PC-3 (cell line): ENCODE measurements around the gene LRRN4. TPM values are rescaled to one million over a fixed set of nuclear protein-coding genes. Genes with fewer than 3 reads are reported as not detected.
"Not testable (repeated sequence)": the region's sequence is repeated elsewhere in the genome, so short reads cannot be mapped to it uniquely, and the experiment has no call there.

Source experiments
- ATAC-seq: fragments of 200-7000 bp; cut with Tn5 transposase; 2 replicates; pipeline ENCODE4 v1.9.1; 2020; ENCODE audit warnings: mild to moderate bottlenecking, moderate library complexity
- BruUV-seq: library from RNA; stranded (reverse); fragments of 400-500 nt; replicated peaks from 2 replicates; lab custom pipeline; 2021; lab: Mats Ljungman, UMichigan
- CTCF ChIA-PET: fragments of 300-600 bp; sonication (Branson Sonifier 250); formaldehyde crosslinking; loops from one replicate; lab custom pipeline; 2022; ENCODE audit warnings: antibody characterized with exemption; lab: Charles Lee
- POLR2A ChIA-PET: fragments of 300-600 bp; sonication (Branson Sonifier 250); formaldehyde crosslinking; loops from one replicate; lab custom pipeline; 2022; ENCODE audit warnings: antibody characterized with exemption; ENCODE audit not compliant: unreplicated experiment; lab: Charles Lee
- DNase-seq: peaks from one replicate; pipeline ENCODE4 v3.0.0-alpha.2; 2015
- H2AFZ ChIP-seq: fragments of 300-600 bp; sonication (generic); 2 replicates; pipeline ENCODE4 v1.6.0; 2016; ENCODE audit warnings: antibody characterized with exemption, low read length
- H3F3A ChIP-seq: fragments of 300-600 bp; sonication (generic); one replicate; pipeline ENCODE4 v1.6.0; 2017; ENCODE audit warnings: antibody characterized with exemption, low read length, control low read depth, mild to moderate bottlenecking; ENCODE audit not compliant: unreplicated experiment
- H3K27ac ChIP-seq: fragments of 300-600 bp; sonication (generic); 2 replicates; pipeline ENCODE4 v1.5.1; 2016; ENCODE audit warnings: mild to moderate bottlenecking, low read length
- H3K27me3 ChIP-seq: fragments of 300-600 bp; sonication (generic); 2 replicates; pipeline ENCODE4 v1.6.1; 2016; ENCODE audit warnings: low read length, mixed read lengths
- H3K36me3 ChIP-seq: fragments of 300-600 bp; sonication (generic); 2 replicates; pipeline ENCODE4 v1.6.1; 2016; ENCODE audit warnings: low read depth, mixed run types, low read length, mixed read lengths
- H3K4me1 ChIP-seq: fragments of 300-600 bp; sonication (generic); 2 replicates; pipeline ENCODE4 v1.5.1; 2016; ENCODE audit warnings: low read length; ENCODE audit not compliant: insufficient read depth
- H3K4me2 ChIP-seq: fragments of 300-600 bp; sonication (generic); 2 replicates; pipeline ENCODE4 v1.6.0; 2016; ENCODE audit warnings: low read length
- H3K4me3 ChIP-seq: fragments of 300-600 bp; sonication (generic); 2 replicates; pipeline ENCODE4 v1.5.1; 2016; ENCODE audit warnings: mild to moderate bottlenecking, low read length, mixed read lengths
- H3K79me2 ChIP-seq: fragments of 300-600 bp; sonication (generic); 2 replicates; pipeline ENCODE4 v1.6.1; 2017; ENCODE audit warnings: low read length, mixed read lengths
- H3K9ac ChIP-seq: fragments of 300-600 bp; sonication (generic); 2 replicates; pipeline ENCODE4 v1.6.0; 2016; ENCODE audit warnings: mild to moderate bottlenecking, low read length
- H3K9me2 ChIP-seq: fragments of 300-600 bp; sonication (generic); replicated peaks from 2 replicates; pipeline ENCODE4 v1.6.1; 2016; ENCODE audit warnings: mixed run types, low read length, mixed read lengths
- H3K9me3 ChIP-seq: fragments of 300-600 bp; sonication (generic); 2 replicates; pipeline ENCODE4 v1.6.1; 2016; ENCODE audit warnings: low read length, mixed read lengths
- H4K20me1 ChIP-seq: fragments of 300-600 bp; sonication (generic); 2 replicates; pipeline ENCODE4 v1.6.1; 2016; ENCODE audit warnings: low read length, mixed read lengths
- EZH2 ChIP-seq: fragments of 300-600 bp; sonication (generic); IDR thresholded peaks from one replicate; pipeline ENCODE4 v1.6.1; 2017; ENCODE audit warnings: antibody characterized with exemption, mild to moderate bottlenecking, low read length; ENCODE audit not compliant: unreplicated experiment
- EZH2phosphoT487 ChIP-seq: fragments of 300-600 bp; sonication (generic); IDR thresholded peaks from 2 replicates; pipeline ENCODE4 v1.6.1; 2018; ENCODE audit warnings: mild to moderate bottlenecking, antibody characterized with exemption, low read length, borderline replicate concordance
- intact Hi-C: fragments of 100-400 bp; cut with micrococcal nuclease; formaldehyde crosslinking; loops from 2 replicates; pipeline ENCODE4 v1.9.0; 2023
- total RNA-seq: library from RNA; depleted of rRNA; stranded (reverse); fragments of >200 nt; gene quantifications from 2 replicates; pipeline ENCODE4 v1.2.3, GENCODE V29; 2014
- TF ChIP-seq, protein P1 (sequence below): fragments of 300-600 bp; sonication (generic); conservative IDR thresholded peaks from 2 replicates; pipeline ENCODE4 v1.5.1; 2017; ENCODE audit warnings: antibody characterized with exemption, low read depth, mild to moderate bottlenecking, low read length

LRRN4 gene
- total RNA-seq, 1 experiment from 2014 or later: 0.44 TPM

- no TSS peak for BruUV-seq
- ATAC-seq: no peak
- no peak overlapping the region for H3K4me2 ChIP-seq
- ChIA-PET POLR2A (no interaction called here), CTCF (no interaction called here)
- H3K27ac ChIP-seq: no peak overlapping the region
- no peak overlapping the region for H2AFZ ChIP-seq
- TF ChIP-seq, protein P1, sequence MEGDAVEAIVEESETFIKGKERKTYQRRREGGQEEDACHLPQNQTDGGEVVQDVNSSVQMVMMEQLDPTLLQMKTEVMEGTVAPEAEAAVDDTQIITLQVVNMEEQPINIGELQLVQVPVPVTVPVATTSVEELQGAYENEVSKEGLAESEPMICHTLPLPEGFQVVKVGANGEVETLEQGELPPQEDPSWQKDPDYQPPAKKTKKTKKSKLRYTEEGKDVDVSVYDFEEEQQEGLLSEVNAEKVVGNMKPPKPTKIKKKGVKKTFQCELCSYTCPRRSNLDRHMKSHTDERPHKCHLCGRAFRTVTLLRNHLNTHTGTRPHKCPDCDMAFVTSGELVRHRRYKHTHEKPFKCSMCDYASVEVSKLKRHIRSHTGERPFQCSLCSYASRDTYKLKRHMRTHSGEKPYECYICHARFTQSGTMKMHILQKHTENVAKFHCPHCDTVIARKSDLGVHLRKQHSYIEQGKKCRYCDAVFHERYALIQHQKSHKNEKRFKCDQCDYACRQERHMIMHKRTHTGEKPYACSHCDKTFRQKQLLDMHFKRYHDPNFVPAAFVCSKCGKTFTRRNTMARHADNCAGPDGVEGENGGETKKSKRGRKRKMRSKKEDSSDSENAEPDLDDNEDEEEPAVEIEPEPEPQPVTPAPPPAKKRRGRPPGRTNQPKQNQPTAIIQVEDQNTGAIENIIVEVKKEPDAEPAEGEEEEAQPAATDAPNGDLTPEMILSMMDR: no peak
- no peak for TF ChIP-seq EZH2phosphoT487
- H3K9me3 ChIP-seq: no peaks in the 10 kb centered on the region
- no peak overlapping the region for H3K9ac ChIP-seq
- no peaks in the 10 kb centered on the region for H3K27me3 ChIP-seq
- intact Hi-C loops: no loop called here
- no peaks in the 10 kb centered on the region for H4K20me1 ChIP-seq
- no peaks in the 10 kb centered on the region for H3K79me2 ChIP-seq
- H3K4me1 ChIP-seq: no peaks in the 10 kb centered on the region
- H3K36me3 ChIP-seq: peaks cover 57% of the 10 kb centered on the region
- no peaks in the 10 kb centered on the region for H3F3A ChIP-seq
- H3K9me2 ChIP-seq: no peaks in the 10 kb centered on the region
- H3K4me3 ChIP-seq: no peak overlapping the region
- no peak for DNase-seq
These were observed 17.6 kb downstream of the LRRN4 start for GRCh38 chr20:6036213-6036612.

DNA sequence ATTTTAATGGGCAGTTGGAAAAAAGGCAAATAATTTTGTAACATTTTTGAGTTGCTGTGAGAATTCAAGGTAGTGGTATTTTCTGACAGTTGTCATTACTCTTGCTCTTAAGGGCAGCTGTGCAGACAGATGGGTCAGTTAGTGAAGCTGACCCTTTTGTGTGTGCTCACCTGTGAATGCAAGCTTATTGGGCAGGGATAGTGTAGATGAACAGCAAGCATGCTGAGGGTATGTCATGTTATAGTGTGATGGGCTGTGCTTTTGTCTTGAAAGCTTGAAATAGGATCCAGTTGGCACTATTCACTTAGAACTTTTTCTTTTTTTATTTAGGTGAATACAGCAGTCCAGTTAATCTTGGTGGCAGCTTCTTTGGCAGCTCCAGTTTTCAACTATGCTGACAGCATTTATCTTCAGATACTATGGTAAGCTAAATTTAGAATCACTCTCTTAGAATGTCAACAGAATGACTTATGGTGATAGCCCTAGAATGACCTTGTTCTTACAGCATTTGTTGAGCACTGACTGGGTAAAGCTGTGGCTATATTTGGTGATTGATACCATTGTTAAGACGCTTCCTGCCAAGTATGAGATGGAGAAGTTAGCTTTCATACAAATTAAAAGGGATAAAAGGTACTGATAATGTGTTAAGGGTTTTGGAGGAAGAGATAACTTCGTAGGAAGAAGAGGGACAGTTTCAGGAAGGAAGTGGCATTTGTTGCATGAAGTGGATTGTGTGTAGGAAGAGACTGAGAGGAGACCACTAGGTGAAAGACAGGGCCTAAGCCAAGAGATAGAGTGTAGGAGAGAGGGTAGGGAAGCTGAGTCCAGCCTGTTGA is 19.5 kb downstream of the LRRN4 start:
- TF ChIP-seq, protein P1: no peak
- TF ChIP-seq EZH2 (no peak), EZH2phosphoT487 (no peak)
- Histone ChIP-seq H2AFZ (no peak overlapping the region), H3K4me3 (no peak overlapping the region), H3K27ac (no peak overlapping the region), H3F3A (no peaks in the 10 kb centered on the region), H3K9me3 (no peaks in the 10 kb centered on the region), H3K36me3 (peaks cover 46% of the 10 kb centered on the region), H3K9me2 (no peaks in the 10 kb centered on the region), H3K4me2 (no peak overlapping the region), H4K20me1 (no peaks in the 10 kb centered on the region), H3K79me2 (no peaks in the 10 kb centered on the region), H3K9ac (no peak overlapping the region), H3K27me3 (no peaks in the 10 kb centered on the region), H3K4me1 (peaks cover 5% of the 10 kb centered on the region)
- ATAC-seq: no peak
- POLR2A ChIA-PET: no interaction called here
- no peak for DNase-seq
- CTCF ChIA-PET: no interaction called here
- intact Hi-C loops: no loop called here
- BruUV-seq: no TSS peak

- H3K9me2 ChIP-seq, H3K4me3 ChIP-seq, H3K27ac ChIP-seq, POLR2A ChIA-PET, ATAC-seq, H3K27me3 ChIP-seq, H4K20me1 ChIP-seq, H3K9ac ChIP-seq, intact Hi-C loops, H2AFZ ChIP-seq, BruUV-seq, H3K4me2 ChIP-seq, H3K9me3 ChIP-seq, H3F3A ChIP-seq, CTCF ChIA-PET, DNase-seq, H3K79me2 ChIP-seq: not testable (repeated sequence)
- H3K4me1 ChIP-seq: peaks cover 14% of the 10 kb centered on the region
- peaks cover 40% of the 10 kb centered on the region for H3K36me3 ChIP-seq
These were observed 21.0 kb downstream of the LRRN4 start for GRCh38 chr20:6032907-6033306.
